ENCODE results near the gene ZNF318.

Gene ZNF318

GRCh38 chr6:43308101-43308989 lies 61.1 kb downstream of the ZNF318 start, which contains the start of gene CRIP3:
CRIP3 (minus strand) TSS chr6:43308826; CDS start chr6:43308792, 34 bp downstream.
- Histone ChIP-seq H3K36me3 (replicated peaks) (no peaks in the 10 kb centered on the region), H3K27me3 (replicated peaks) (peaks cover 3% of the 10 kb centered on the region), H3K4me3 (ENCODE audit: low read depth, low read length) (peak within 1 kb of the TSS; percentile 17), H3K27ac (no peak within 1 kb of the TSS)
- TF ChIP-seq CTCF (IDR thresholded peaks at IDR 0.05; ENCODE audit: low read depth, low read length, missing control alignments) = peak; percentile 57
- in situ Hi-C loops (cut with HindIII; ENCODE audit: low pct_ligation_motif_present, low sequenced_read_pairs) = no loop called here
- DNase-seq = peak; percentile 4

GRCh38 chr6:43307451-43308100 lies 61.9 kb downstream of the ZNF318 start:
- no peak for DNase-seq
- Histone ChIP-seq H3K27ac (no peak overlapping the region), H3K36me3 (replicated peaks) (no peaks in the 10 kb centered on the region), H3K27me3 (replicated peaks) (peaks cover 3% of the 10 kb centered on the region), H3K4me3 (ENCODE audit: low read depth, low read length) (no peak overlapping the region)
- in situ Hi-C loops (cut with HindIII; ENCODE audit: low pct_ligation_motif_present, low sequenced_read_pairs) = no loop called here
- no peak for TF ChIP-seq CTCF (IDR thresholded peaks at IDR 0.05; ENCODE audit: low read depth, low read length, missing control alignments)

GRCh38 chr6:43306086-43306485 lies 63.4 kb downstream of the ZNF318 start:
- Histone ChIP-seq H3K4me3 (ENCODE audit: low read depth, low read length) (no peak overlapping the region), H3K36me3 (replicated peaks) (no peaks in the 10 kb centered on the region), H3K27ac (no peak overlapping the region), H3K27me3 (replicated peaks) (peaks cover 3% of the 10 kb centered on the region)
- no peak for DNase-seq
- in situ Hi-C loops (cut with HindIII; ENCODE audit: low pct_ligation_motif_present, low sequenced_read_pairs) = no loop called here
- no peak for TF ChIP-seq CTCF (IDR thresholded peaks at IDR 0.05; ENCODE audit: low read depth, low read length, missing control alignments)

- Histone ChIP-seq H3K36me3 (replicated peaks) (no peaks in the 10 kb centered on the region), H3K4me3 (ENCODE audit: low read depth, low read length) (no peak overlapping the region), H3K27ac (no peak overlapping the region), H3K27me3 (replicated peaks) (peaks cover 4% of the 10 kb centered on the region)
- in situ Hi-C loops (cut with HindIII; ENCODE audit: low pct_ligation_motif_present, low sequenced_read_pairs) = no loop called here
- TF ChIP-seq CTCF (IDR thresholded peaks at IDR 0.05; ENCODE audit: low read depth, low read length, missing control alignments) = no peak
- no peak for DNase-seq
Observed at GRCh38 chr6:43304882-43305281, 64.6 kb downstream of the ZNF318 start.

GRCh38 chr6:43304361-43304760 lies 65.1 kb downstream of the ZNF318 start:
- in situ Hi-C loops (cut with HindIII; ENCODE audit: low pct_ligation_motif_present, low sequenced_read_pairs) = no loop called here
- no peak for DNase-seq
- H3K27ac ChIP-seq = no peak overlapping the region
- no peak overlapping the region for H3K4me3 ChIP-seq (ENCODE audit: low read depth, low read length)
- peaks cover 4% of the 10 kb centered on the region for H3K27me3 ChIP-seq (replicated peaks)
- H3K36me3 ChIP-seq (replicated peaks) = no peaks in the 10 kb centered on the region
- no peak for TF ChIP-seq CTCF (IDR thresholded peaks at IDR 0.05; ENCODE audit: low read depth, low read length, missing control alignments)

All from brain microvascular endothelial cell (primary cell).